Measurements from ENCODE around the gene CAPN5. TPM values are rescaled to one million over a fixed set of nuclear protein-coding genes. Genes with fewer than 3 reads are reported as not detected.

CAPN5 gene
- total and polyA plus RNA-seq, 2 of the 13 experiments (the other 11 are each of a cell fraction or from before 2014, with no cell fraction given), result 0.27 to 1.2 TPM

DNA sequence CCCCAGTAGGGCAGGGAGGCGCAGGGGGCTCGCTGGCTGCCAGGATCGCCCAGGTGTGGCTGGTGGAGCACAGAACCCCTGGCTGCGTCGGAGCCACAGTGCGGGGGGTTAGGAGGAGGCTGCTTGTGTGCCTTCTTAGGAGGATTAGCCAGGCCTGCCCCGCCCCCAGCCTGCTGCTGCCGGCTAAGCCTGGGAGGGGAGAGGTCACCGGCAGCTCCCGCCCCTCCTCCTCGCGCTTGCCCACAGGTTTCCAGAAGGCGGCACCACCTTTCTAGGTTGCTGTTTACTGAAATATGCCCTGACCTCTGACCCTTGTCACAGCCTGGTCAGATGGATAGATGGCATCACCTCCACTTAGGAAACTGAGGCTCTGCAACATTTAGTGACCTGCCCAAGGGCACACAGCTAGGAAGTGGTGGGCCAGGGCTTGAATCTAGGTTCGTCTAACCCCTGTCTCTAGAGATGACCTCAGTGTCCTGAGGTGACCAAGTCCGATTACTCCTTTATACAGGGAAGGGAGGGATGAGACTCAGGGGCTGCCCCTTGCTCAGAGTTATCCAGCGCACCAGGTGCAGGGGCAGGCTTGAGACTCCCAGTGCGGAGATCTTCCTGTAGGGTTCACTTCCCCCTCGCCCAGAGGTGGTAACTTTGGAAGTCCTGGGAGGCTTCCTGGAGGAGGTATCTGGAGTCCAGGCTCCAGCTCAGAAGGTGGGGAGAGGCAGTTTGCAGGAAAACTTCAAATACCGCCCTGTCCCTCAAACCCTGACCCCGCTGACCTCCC is 105.3 kb downstream of the CAPN5 start (continued):
- TF ChIP-seq SYNCRIP (IDR thresholded peaks at IDR 0.05; ENCODE audit: insufficient read depth, low read depth, low read length), result no peak
- no peak for TF ChIP-seq ZFP62 (CRISPR knock-in tag; IDR thresholded peaks at IDR 0.05)
- no peak for TF ChIP-seq ZNF598 (CRISPR knock-in tag; IDR thresholded peaks at IDR 0.05; ENCODE audit: borderline replicate concordance)
- no peak for TF ChIP-seq ZSCAN21 (CRISPR knock-in tag; IDR thresholded peaks at IDR 0.05; ENCODE audit: borderline replicate concordance)
- TF ChIP-seq SNAPC2 (CRISPR knock-in tag; IDR thresholded peaks at IDR 0.05), result no peak
- TF ChIP-seq ZNF235 (CRISPR knock-in tag; IDR thresholded peaks at IDR 0.05; ENCODE audit: borderline replicate concordance), result no peak
- peak; percentile 37; the same call in 1 of the 2 replicates for TF ChIP-seq ZNF317 (CRISPR knock-in tag; IDR thresholded peaks at IDR 0.05)
- no peak for TF ChIP-seq ZNF143 (CRISPR knock-in tag; IDR thresholded peaks at IDR 0.05)
- no peak for TF ChIP-seq ZNF746 (CRISPR knock-in tag; IDR thresholded peaks at IDR 0.05)
- TF ChIP-seq, protein P1, sequence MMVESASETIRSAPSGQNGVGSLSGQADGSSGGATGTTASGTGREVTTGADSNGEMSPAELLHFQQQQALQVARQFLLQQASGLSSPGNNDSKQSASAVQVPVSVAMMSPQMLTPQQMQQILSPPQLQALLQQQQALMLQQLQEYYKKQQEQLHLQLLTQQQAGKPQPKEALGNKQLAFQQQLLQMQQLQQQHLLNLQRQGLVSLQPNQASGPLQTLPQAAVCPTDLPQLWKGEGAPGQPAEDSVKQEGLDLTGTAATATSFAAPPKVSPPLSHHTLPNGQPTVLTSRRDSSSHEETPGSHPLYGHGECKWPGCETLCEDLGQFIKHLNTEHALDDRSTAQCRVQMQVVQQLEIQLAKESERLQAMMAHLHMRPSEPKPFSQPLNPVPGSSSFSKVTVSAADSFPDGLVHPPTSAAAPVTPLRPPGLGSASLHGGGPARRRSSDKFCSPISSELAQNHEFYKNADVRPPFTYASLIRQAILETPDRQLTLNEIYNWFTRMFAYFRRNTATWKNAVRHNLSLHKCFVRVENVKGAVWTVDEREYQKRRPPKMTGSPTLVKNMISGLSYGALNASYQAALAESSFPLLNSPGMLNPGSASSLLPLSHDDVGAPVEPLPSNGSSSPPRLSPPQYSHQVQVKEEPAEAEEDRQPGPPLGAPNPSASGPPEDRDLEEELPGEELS (CRISPR knock-in tag; IDR thresholded peaks at IDR 0.05), result peak; percentile 66
- TF ChIP-seq MIER2 (CRISPR knock-in tag; IDR thresholded peaks at IDR 0.05), result no peak
- TF ChIP-seq CC2D1A (CRISPR knock-in tag; IDR thresholded peaks at IDR 0.05), result no peak
- TF ChIP-seq ZNF430 (CRISPR knock-in tag; IDR thresholded peaks at IDR 0.05), result no peak
- no peak for TF ChIP-seq STAT5B (CRISPR knock-in tag; IDR thresholded peaks at IDR 0.05)
- peak; percentile 39; the same call in 1 of the 2 replicates for TF ChIP-seq ZNF788 (CRISPR knock-in tag; IDR thresholded peaks at IDR 0.05; ENCODE audit: borderline replicate concordance)
- no peak for TF ChIP-seq ZBTB3 (CRISPR knock-in tag; IDR thresholded peaks at IDR 0.05; ENCODE audit: borderline replicate concordance, low read depth)
- TF ChIP-seq JUN (CRISPR knock-in tag; IDR thresholded peaks at IDR 0.05), result 0 out of 2 replicates have a peak, but pooled peaks have one; percentile 31
- TF ChIP-seq SALL1 (CRISPR knock-in tag; IDR thresholded peaks at IDR 0.05), result peak; percentile 70
- peak; percentile 88 for TF ChIP-seq PPARG (CRISPR knock-in tag; conservative IDR thresholded peaks at IDR 0.05)
- TF ChIP-seq, protein P2, sequence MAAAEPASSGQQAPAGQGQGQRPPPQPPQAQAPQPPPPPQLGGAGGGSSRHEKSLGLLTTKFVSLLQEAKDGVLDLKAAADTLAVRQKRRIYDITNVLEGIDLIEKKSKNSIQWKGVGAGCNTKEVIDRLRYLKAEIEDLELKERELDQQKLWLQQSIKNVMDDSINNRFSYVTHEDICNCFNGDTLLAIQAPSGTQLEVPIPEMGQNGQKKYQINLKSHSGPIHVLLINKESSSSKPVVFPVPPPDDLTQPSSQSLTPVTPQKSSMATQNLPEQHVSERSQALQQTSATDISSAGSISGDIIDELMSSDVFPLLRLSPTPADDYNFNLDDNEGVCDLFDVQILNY (CRISPR knock-in tag; conservative IDR thresholded peaks at IDR 0.05), result no peak
- no peak for TF ChIP-seq MAZ (IDR thresholded peaks at IDR 0.05; ENCODE audit: borderline replicate concordance, low read depth, low read length)
- TF ChIP-seq MAZ (CRISPR knock-in tag; IDR thresholded peaks at IDR 0.05; ENCODE audit: low read depth), result peak; percentile 54; the same call in 1 of the 2 replicates
- TF ChIP-seq ZNF615 (CRISPR knock-in tag; IDR thresholded peaks at IDR 0.05; ENCODE audit: borderline replicate concordance), result no peak
- no peak for TF ChIP-seq PCBP1 (IDR thresholded peaks at IDR 0.05; ENCODE audit: borderline replicate concordance, low read depth, low read length)
- TF ChIP-seq ARNT2 (CRISPR knock-in tag; IDR thresholded peaks at IDR 0.05; ENCODE audit: low read depth), result no peak
- TF ChIP-seq MYNN (CRISPR knock-in tag; IDR thresholded peaks at IDR 0.05; ENCODE audit: low read depth), result no peak
- no peak for TF ChIP-seq ETV6 (CRISPR knock-in tag; conservative IDR thresholded peaks at IDR 0.05)
- peak; percentile 80 for TF ChIP-seq TBX2 (CRISPR knock-in tag; IDR thresholded peaks at IDR 0.05; ENCODE audit: borderline replicate concordance)
- no peak for TF ChIP-seq SMARCE1 (IDR thresholded peaks at IDR 0.05; ENCODE audit: borderline replicate concordance)

Measured in HepG2 (cell line).